IPS DF 19.7 (cell line): ENCODE results near the gene RPUSD2.
"Not testable (repeated sequence)": the region's sequence is repeated elsewhere in the genome, so short reads cannot be mapped to it uniquely, and the experiment has no call there.

Experiments
- DNase-seq: peaks from one replicate; pipeline ENCODE4 v3.0.0-alpha.2; 2013; ENCODE audit warnings: low read depth, low spot score

The RPUSD2 gene

GRCh38 chr15:40565333-40566238, 3.5 kb upstream of the RPUSD2 start:
- no peak for DNase-seq

GRCh38 chr15:40567111-40567510, 2.0 kb upstream of the RPUSD2 start:
- DNase-seq, result no peak

- DNase-seq, result no peak
These were observed 6.0 kb downstream of the RPUSD2 start for GRCh38 chr15:40575113-40575512.

GRCh38 chr15:40576914-40577313, 7.8 kb downstream of the RPUSD2 start:
- DNase-seq, result not testable (repeated sequence)

- DNase-seq, result no peak
These were observed 9.8 kb downstream of the RPUSD2 start for GRCh38 chr15:40578892-40579291.

- not testable (repeated sequence) for DNase-seq
These were observed 12.7 kb downstream of the RPUSD2 start for GRCh38 chr15:40581796-40582195.

GRCh38 chr15:40582726-40583246, 13.7 kb downstream of the RPUSD2 start:
- peak; percentile 73 for DNase-seq

GRCh38 chr15:40584191-40584590, 15.1 kb downstream of the RPUSD2 start:
- DNase-seq, result no peak

GRCh38 chr15:40590667-40591050, 21.6 kb downstream of the RPUSD2 start:
- no peak for DNase-seq

- no peak for DNase-seq
These were observed 22.3 kb downstream of the RPUSD2 start for GRCh38 chr15:40591389-40591788.

- no peak for DNase-seq
These were observed 24.1 kb downstream of the RPUSD2 start for GRCh38 chr15:40593165-40593564.

GRCh38 chr15:40593588-40594428, 24.7 kb downstream of the RPUSD2 start, which contains the start of gene KNL1:
TSS of gene KNL1 (plus strand) at chr15:40594249. CDS start at chr15:40602932, 8,683 bp downstream.
- DNase-seq, result peak; percentile 57

GRCh38 chr15:40594429-40594836, 25.3 kb downstream of the RPUSD2 start:
- no peak for DNase-seq

- DNase-seq, result no peak
These were observed 26.1 kb downstream of the RPUSD2 start for GRCh38 chr15:40595219-40595618.

GRCh38 chr15:40595773-40596172, 26.7 kb downstream of the RPUSD2 start:
- no peak for DNase-seq

- no peak for DNase-seq
These were observed 27.9 kb downstream of the RPUSD2 start for GRCh38 chr15:40597024-40597423.

GRCh38 chr15:40598126-40598525, 29.0 kb downstream of the RPUSD2 start:
- DNase-seq, result no peak

GRCh38 chr15:40598672-40599071, 29.6 kb downstream of the RPUSD2 start:
- no peak for DNase-seq

- DNase-seq, result no peak
These were observed 31.9 kb downstream of the RPUSD2 start for GRCh38 chr15:40600956-40601355.

GRCh38 chr15:40603935-40604334, 34.8 kb downstream of the RPUSD2 start:
- no peak for DNase-seq

- DNase-seq, result no peak
These were observed 44.0 kb downstream of the RPUSD2 start for GRCh38 chr15:40613080-40613479.

GRCh38 chr15:40618023-40618422, 48.9 kb downstream of the RPUSD2 start:
- no peak for DNase-seq
